GM10266 (cell line): Measurements from ENCODE around the gene CHST11.

Experiments
- DNase-seq: peaks from one replicate; pipeline ENCODE4 v3.0.0; 2012; ENCODE audit errors: extremely low spot score
- CTCF ChIP-seq: IDR thresholded peaks from 2 replicates; pipeline ENCODE4 v1.5.1; 2012; ENCODE audit warnings: mild to moderate bottlenecking, low read depth; ENCODE audit not compliant: control insufficient read depth, insufficient read depth; ENCODE audit errors: missing control alignments

Gene CHST11

GRCh38 chr12:104576187-104576778, 119.5 kb downstream of the CHST11 start:
- no peak for TF ChIP-seq CTCF
- DNase-seq, result no peak

- TF ChIP-seq CTCF, result no peak
These were observed 120.3 kb downstream of the CHST11 start for GRCh38 chr12:104576980-104577580.

GRCh38 chr12:104577581-104577981, 120.8 kb downstream of the CHST11 start:
- TF ChIP-seq CTCF, result no peak
- no peak for DNase-seq

More at GRCh38 chr12:104576980-104577580, 120.3 kb downstream of the CHST11 start:
- DNase-seq, result no peak

DNA sequence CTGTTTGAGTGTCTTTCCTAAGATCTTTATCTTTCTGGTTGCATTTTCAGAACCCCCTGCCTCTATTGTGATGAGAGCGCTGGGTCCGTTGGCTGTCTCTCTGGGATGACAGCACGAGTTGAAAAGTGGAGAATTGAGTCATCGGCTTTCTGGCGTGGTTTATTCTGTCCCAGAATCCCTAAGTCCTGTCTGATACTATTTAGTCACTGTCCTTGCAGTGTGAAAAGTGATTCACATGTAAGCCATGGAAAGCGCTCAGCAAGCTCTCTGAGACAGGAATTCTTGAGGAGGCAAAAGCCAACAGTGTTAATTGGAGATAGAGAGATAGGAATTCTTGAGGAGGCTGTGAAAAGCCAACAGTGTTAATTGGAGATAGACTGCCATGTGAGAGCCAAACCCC, 121.7 kb downstream of the CHST11 start:
- no peak for TF ChIP-seq CTCF
- DNase-seq, result no peak

GRCh38 chr12:104579718-104580495, 123.2 kb downstream of the CHST11 start:
- no peak for DNase-seq
- no peak for TF ChIP-seq CTCF

DNA sequence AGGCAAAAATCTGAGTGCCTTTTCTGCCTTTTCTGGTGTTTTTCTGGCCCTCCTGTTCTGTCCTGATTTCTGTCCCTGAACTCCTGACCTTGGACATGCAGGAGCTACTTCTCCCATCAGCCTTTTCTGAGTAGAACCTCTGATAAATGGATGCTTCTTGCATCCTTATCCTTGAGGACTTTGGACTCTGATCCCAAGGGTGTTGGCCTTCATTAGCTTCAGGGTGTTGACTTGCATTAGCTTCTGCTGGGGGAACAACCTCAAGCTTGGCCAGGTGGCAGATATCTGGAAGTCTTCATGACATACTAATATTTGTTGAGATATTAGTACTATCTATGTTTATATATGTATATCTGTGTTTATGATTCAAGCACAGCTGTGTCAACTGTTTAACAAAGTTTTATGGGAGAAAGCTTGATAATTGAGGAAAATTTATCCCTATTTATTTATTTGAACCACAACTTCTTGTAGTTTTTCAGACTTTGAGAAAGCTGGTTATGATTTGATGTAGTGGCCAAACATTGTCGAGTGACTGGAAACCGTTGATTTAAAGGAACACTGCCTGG, 124.3 kb downstream of the CHST11 start:
- no peak for TF ChIP-seq CTCF
- no peak for DNase-seq
